GM21723 (cell line): ENCODE measurements around the gene ZDHHC4.
A peak's percentile ranks its signal among the peaks of the same experiment; 100 is the strongest.
"Not testable (repeated sequence)": the region's sequence is repeated elsewhere in the genome, so short reads cannot be mapped to it uniquely, and the experiment has no call there.

Experiments used
- ATAC-seq: cut with Tn5 transposase; IDR thresholded peaks from one replicate; pipeline ENCODE4 v1.9.1; 2021; ENCODE audit warnings: mild to moderate bottlenecking, moderate library complexity; ENCODE audit not compliant: unreplicated experiment

ZDHHC4 gene

GRCh38 chr7:6559896-6560295, 17.4 kb upstream of the ZDHHC4 start:
- ATAC-seq, result no peak

DNA sequence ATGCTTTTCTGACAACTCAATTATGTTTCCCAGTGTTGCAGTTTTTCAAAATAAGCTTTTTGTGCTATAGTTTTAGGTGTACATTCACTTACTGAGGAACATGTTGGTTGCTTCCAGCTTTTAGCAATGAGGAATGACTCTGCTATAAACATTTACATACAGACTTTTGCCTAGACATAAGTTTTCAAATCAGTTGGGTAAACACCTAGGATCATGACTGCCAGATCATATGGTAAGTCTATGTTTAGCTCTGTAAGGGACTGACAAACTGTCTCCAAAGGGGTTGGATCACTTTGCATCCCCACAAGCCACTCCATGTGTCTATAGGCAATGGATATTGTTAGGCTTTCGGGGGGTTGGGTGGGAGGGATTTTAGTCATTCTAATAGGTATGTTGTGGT, 15.1 kb upstream of the ZDHHC4 start:
- no peak for ATAC-seq

DNA sequence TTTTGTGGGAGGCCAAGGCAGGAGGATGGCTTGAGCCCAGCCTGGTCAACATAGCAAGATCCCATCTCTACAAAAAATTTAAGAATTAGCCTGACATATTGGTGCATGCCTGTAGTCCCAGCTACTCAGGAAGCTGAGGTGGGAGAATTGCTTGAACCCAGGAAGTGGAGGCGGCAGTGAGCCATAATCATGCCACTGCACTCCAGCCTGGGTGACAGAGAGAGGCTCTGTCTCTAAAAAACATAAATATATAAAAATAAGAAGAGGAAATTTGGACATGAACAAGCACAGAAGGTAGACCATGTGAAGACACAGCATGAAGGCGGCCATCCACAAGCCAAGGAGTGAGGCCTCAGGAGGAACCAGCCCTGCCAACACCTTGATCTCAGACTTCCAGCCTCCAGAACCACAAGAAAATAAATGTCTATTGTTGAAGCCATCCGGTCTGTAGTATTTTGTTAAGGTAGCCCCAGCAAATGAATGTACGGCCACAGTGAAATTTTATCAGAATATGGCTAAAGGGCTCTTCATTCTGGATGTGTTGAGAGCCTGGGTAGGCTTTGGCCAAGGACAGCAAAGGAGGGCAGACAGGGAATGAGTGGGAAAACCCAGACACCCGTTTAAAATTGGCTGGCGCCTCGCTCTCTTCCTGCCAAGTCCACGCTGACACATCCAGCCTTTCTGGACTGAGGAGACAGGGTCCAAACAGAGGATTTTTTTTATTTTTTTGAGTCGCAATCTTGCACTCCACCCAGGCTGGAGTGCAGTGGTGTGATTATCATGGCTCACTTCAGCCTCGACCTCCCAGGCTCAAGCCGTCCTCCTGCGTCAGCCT, 13.1 kb upstream of the ZDHHC4 start:
- no peak for ATAC-seq

DNA sequence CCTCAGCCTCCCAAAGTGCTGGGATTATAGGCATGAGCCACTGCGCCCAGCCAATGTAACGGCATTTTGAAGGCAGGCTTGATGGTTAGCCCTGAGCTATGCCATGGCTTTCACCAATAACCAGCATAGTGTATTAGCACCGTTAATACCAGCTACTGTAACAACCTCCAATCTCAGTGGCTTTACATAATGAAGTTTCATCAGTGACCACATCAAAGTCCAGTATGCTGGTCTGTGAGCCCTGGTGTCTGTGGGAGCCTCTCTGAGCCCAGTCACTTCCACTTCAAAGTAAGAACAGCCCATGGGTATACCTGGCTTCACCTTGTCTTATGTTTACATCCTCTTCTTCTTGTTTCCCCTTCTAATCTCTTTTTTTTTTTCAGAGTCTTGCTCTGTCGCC, 11.6 kb upstream of the ZDHHC4 start:
- no peak for ATAC-seq

GRCh38 chr7:6567886-6568285, 9.4 kb upstream of the ZDHHC4 start:
- no peak for ATAC-seq

- ATAC-seq, result no peak
These were observed 6.0 kb upstream of the ZDHHC4 start for GRCh38 chr7:6571160-6571779.

DNA sequence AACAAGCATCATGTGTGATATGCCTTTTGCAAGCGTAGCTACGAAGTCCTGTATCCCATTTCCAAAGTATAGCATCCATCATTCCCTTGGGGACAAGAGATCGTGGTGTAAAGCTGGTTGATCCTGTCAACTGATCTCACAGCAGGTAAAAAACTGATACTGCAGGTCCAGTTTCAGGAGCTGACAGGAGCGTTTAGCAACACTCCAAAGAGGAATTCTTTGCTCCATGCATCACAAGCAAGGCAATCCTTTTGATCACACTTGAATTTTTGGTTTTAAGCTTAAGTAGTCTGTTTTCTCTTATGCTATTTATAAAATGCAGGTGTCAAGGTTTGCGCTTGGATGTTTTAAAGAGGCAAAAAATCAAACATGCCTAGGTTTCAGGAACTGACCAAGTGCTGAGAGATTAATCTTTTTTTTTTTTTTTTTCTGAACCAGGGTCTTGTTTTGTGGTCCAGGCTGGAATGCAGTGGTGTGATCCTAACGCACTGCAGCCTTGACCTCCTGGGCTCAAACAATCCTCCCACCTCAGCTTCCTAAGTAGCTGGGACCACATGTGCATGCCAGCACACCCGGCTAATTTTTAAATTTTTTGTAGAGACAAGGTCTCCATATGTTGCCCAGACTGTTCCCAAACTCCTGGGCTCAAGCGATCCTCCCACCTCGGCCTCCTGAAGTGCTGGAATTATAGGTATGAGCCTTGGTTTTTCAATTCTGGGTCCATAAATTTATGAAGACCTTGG, 1.8 kb upstream of the ZDHHC4 start:
- no peak for ATAC-seq

- no peak for ATAC-seq
These were observed 1.0 kb upstream of the ZDHHC4 start for GRCh38 chr7:6576024-6576866.

DNA sequence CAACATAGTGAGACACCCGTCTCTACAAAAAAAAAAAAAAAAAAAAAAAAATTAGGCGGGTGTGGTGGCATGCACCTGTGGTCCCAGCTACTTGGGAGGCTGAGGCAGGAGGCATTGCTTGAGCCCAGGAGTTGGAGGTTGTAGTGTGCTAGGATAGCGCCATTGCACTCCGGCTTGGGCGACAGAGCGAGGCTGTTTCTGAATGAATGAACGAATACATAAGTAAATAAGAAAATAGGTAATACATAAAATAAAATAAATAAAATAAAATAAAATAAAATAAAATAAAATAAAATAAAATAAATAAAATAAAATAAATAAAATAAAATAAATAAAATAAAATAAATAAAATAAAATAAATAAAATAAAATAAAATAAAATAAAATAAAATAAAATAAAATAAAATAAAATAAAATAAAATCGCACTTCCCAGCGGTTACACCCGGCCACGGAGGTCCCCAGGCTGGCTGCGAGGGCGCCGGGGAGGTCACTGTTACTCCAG, 336 bp upstream of the ZDHHC4 start:
- not testable (repeated sequence) for ATAC-seq

- ATAC-seq, result no peak
These were observed 1.1 kb downstream of the ZDHHC4 start for GRCh38 chr7:6578114-6579084.

DNA sequence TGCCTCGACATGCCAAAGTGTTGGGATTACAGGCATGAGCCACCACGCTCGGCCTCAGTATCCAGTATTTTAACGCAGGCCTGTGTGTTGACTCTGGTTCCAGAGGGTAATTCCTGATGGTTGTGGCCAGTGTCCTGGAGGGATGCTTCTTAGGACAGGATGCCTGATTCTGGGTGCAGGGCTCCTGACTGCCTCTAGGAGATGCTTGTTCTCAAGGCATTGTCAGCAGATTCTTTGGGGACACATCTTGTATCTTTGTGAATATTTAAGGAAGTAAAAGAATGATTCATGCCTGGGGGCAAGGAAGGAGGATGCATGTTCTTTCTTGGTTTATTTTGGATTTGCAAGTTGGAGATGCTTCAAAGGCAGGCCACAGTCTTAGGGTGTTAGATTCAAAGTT, 2.2 kb downstream of the ZDHHC4 start:
- ATAC-seq, result no peak

GRCh38 chr7:6585746-6586432, 8.6 kb downstream of the ZDHHC4 start:
- ATAC-seq, result not testable (repeated sequence)

- no peak for ATAC-seq
These were observed 11.3 kb downstream of the ZDHHC4 start for GRCh38 chr7:6588566-6588965.

GRCh38 chr7:6589151-6589828, 12.0 kb downstream of the ZDHHC4 start:
- ATAC-seq, result peak; percentile 1

- ATAC-seq, result peak; percentile 88
These were observed 12.8 kb downstream of the ZDHHC4 start, which contains the start of gene INTS15 for GRCh38 chr7:6589829-6590644. Gene INTS15, plus strand, starts transcription at chr7:6590021. Its CDS starts 263 bp downstream, at chr7:6590284.

GRCh38 chr7:6590645-6591110, 13.4 kb downstream of the ZDHHC4 start:
- ATAC-seq, result no peak

DNA sequence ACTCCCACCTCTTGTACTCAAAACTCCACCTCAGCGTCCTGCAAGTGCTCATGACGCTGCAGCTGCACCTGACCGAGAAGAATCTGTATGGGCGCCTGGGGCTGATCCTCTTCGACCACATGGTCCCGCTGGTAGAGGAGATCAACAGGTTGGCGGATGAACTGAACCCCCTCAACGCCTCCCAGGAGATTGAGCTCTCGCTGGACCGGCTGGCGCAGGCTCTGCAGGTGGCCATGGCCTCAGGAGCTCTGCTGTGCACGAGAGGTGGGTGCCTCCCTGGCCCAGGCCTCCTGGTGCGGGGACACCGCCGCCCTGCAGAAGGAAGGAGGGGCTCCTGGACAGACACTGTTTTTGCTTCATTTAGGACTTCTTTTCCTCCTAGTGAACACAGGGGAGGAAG, 22.8 kb downstream of the ZDHHC4 start:
- no peak for ATAC-seq
